Prostate gland (tissue), 2 donors: ENCODE results near the gene C1QTNF6.

Source experiments
- CTCF ChIP-seq, 4 experiments: fragments of 200-600 bp in 2 of 4; fragments of 450-650 bp in 2 of 4; sonication (generic) in 2 of 4; IDR thresholded peaks; 1 replicate in 3 of 4; 2 replicates in 1 of 4; pipeline ENCODE4 v1.5.1; 2016 to 2019; ENCODE audit warnings: antibody characterized with exemption in 4 of 4, mild to moderate bottlenecking in 2 of 4, moderate library complexity in 2 of 4
- POLR2A ChIP-seq: fragments of 450-650 bp; IDR thresholded peaks from one replicate; pipeline ENCODE4 v1.6.1; 2016; ENCODE audit warnings: antibody characterized with exemption, mild to moderate bottlenecking
- POLR2AphosphoS5 ChIP-seq: sonication (generic); formaldehyde crosslinking; IDR thresholded peaks from one replicate; pipeline ENCODE4 v1.6.1; 2017; ENCODE audit warnings: antibody characterized with exemption

GRCh38 chr22:37197451-37198257 is 9.6 kb upstream of the C1QTNF6 start:
- TF ChIP-seq POLR2A (no peak), CTCF (IDR thresholded peaks at IDR 0.05) (no peak), POLR2AphosphoS5 (no peak)
